ENCODE measurements around the gene HIP1R. TPM values are rescaled to one million over a fixed set of nuclear protein-coding genes. Genes with fewer than 3 reads are reported as not detected.

Gene HIP1R
- total RNA-seq, 1 donor from 2014 or later = 117 TPM

GRCh38 chr12:122858171-122858570, 22.9 kb downstream of the HIP1R start:
- Mint-ChIP-seq H3K36me3 (ENCODE audit: low read depth, unreplicated experiment) (peaks cover 14% of the 10 kb centered on the region), H3K4me1 (ENCODE audit: unreplicated experiment) (no peaks in the 10 kb centered on the region), H3K4me3 (ENCODE audit: unreplicated experiment) (no peak overlapping the region), H3K27ac (ENCODE audit: unreplicated experiment) (no peak overlapping the region), H3K9me3 (ENCODE audit: unreplicated experiment) (no peaks in the 10 kb centered on the region), H3K27me3 (ENCODE audit: unreplicated experiment) (peaks cover 3% of the 10 kb centered on the region)
- TF ChIP-seq CTCF (IDR thresholded peaks at IDR 0.05; ENCODE audit: unreplicated experiment) = no peak
- DNase-seq (ENCODE audit: low spot score) = no peak

GRCh38 chr12:122858591-122859302, 23.5 kb downstream of the HIP1R start:
- Mint-ChIP-seq H3K9me3 (ENCODE audit: unreplicated experiment) (no peaks in the 10 kb centered on the region), H3K4me3 (ENCODE audit: unreplicated experiment) (no peak overlapping the region), H3K27ac (ENCODE audit: unreplicated experiment) (no peak overlapping the region), H3K27me3 (ENCODE audit: unreplicated experiment) (peaks cover 3% of the 10 kb centered on the region), H3K36me3 (ENCODE audit: low read depth, unreplicated experiment) (peaks cover 15% of the 10 kb centered on the region), H3K4me1 (ENCODE audit: unreplicated experiment) (no peaks in the 10 kb centered on the region)
- no peak for DNase-seq (ENCODE audit: low spot score)
- TF ChIP-seq CTCF (IDR thresholded peaks at IDR 0.05; ENCODE audit: unreplicated experiment) = no peak

- H3K4me1 Mint-ChIP-seq (ENCODE audit: unreplicated experiment) = no peaks in the 10 kb centered on the region
- H3K9me3 Mint-ChIP-seq (ENCODE audit: unreplicated experiment) = no peaks in the 10 kb centered on the region
- no peak for DNase-seq (ENCODE audit: low spot score)
- H3K4me3 Mint-ChIP-seq (ENCODE audit: unreplicated experiment) = no peak overlapping the region
- TF ChIP-seq CTCF (IDR thresholded peaks at IDR 0.05; ENCODE audit: unreplicated experiment) = no peak
- peaks cover 14% of the 10 kb centered on the region for H3K36me3 Mint-ChIP-seq (ENCODE audit: low read depth, unreplicated experiment)
- H3K27me3 Mint-ChIP-seq (ENCODE audit: unreplicated experiment) = peaks cover 3% of the 10 kb centered on the region
- H3K27ac Mint-ChIP-seq (ENCODE audit: unreplicated experiment) = no peak overlapping the region
Observed at GRCh38 chr12:122859303-122860039, 24.2 kb downstream of the HIP1R start.

GRCh38 chr12:122860040-122860853, 25.0 kb downstream of the HIP1R start:
- Mint-ChIP-seq H3K27ac (ENCODE audit: unreplicated experiment) (no peak overlapping the region), H3K4me1 (ENCODE audit: unreplicated experiment) (no peaks in the 10 kb centered on the region), H3K27me3 (ENCODE audit: unreplicated experiment) (peaks cover 3% of the 10 kb centered on the region), H3K9me3 (ENCODE audit: unreplicated experiment) (no peaks in the 10 kb centered on the region), H3K36me3 (ENCODE audit: low read depth, unreplicated experiment) (peaks cover 15% of the 10 kb centered on the region), H3K4me3 (ENCODE audit: unreplicated experiment) (no peak overlapping the region)
- peak; percentile 93 for TF ChIP-seq CTCF (IDR thresholded peaks at IDR 0.05; ENCODE audit: unreplicated experiment)
- peak; percentile 84 for DNase-seq (ENCODE audit: low spot score)
